H9 (cell line): Measurements from ENCODE around the gene OLA1. TPM values are rescaled to one million over a fixed set of nuclear protein-coding genes. Genes with fewer than 3 reads are reported as not detected.

Experiments
- DNase-seq: peaks from one replicate; pipeline ENCODE4 v3.0.0-alpha.2; 2017
- H2AFZ ChIP-seq: one replicate; pipeline ENCODE4 v1.6.1; 2013; ENCODE audit warnings: mild to moderate bottlenecking, low read length, control low read depth, moderate library complexity
- H2AK5ac ChIP-seq: 2 replicates; pipeline ENCODE4 v1.6.1; 2013; ENCODE audit warnings: low read length, control low read depth, mixed read lengths; ENCODE audit not compliant: insufficient read length
- H2BK120ac ChIP-seq: one replicate; pipeline ENCODE4 v1.6.1; 2013; ENCODE audit warnings: low read depth, mild to moderate bottlenecking, low read length, control low read depth, inconsistent platforms; ENCODE audit not compliant: poor library complexity, severe bottlenecking
- H2BK12ac ChIP-seq: 2 replicates; pipeline ENCODE4 v1.6.1; 2013; ENCODE audit warnings: low read length, control low read depth, mixed read lengths, low read depth; ENCODE audit not compliant: insufficient read length
- H2BK15ac ChIP-seq: 2 replicates; pipeline ENCODE4 v1.6.1; 2013; ENCODE audit warnings: low read depth, low read length, control low read depth
- H2BK20ac ChIP-seq: one replicate; pipeline ENCODE4 v1.6.1; 2013; ENCODE audit warnings: low read depth, mild to moderate bottlenecking, low read length, control low read depth, inconsistent platforms; ENCODE audit not compliant: poor library complexity, severe bottlenecking
- H2BK5ac ChIP-seq: 2 replicates; pipeline ENCODE4 v1.6.1; 2013; ENCODE audit warnings: low read length, control low read depth, mixed read lengths; ENCODE audit not compliant: insufficient read length
- H3K14ac ChIP-seq: 2 replicates; pipeline ENCODE4 v1.6.1; 2013; ENCODE audit warnings: low read length, control low read depth; ENCODE audit not compliant: insufficient read depth
- H3K18ac ChIP-seq: 2 replicates; pipeline ENCODE4 v1.6.1; 2013; ENCODE audit warnings: low read depth, mild to moderate bottlenecking, mixed read lengths, low read length, control low read depth; ENCODE audit not compliant: insufficient read length
- H3K23ac ChIP-seq: 2 replicates; pipeline ENCODE4 v1.6.1; 2013; ENCODE audit warnings: low read length, control low read depth, mixed read lengths, low read depth; ENCODE audit not compliant: insufficient read length
- H3K23me2 ChIP-seq: 2 replicates; pipeline ENCODE4 v1.6.1; 2013; ENCODE audit warnings: low read depth, mild to moderate bottlenecking, mixed read lengths, low read length, control low read depth; ENCODE audit not compliant: insufficient read length, poor library complexity, severe bottlenecking
- H3K27ac ChIP-seq: 2 replicates; pipeline ENCODE4 v1.5.1; 2013; ENCODE audit warnings: low read length, control low read depth, mixed read lengths, low read depth; ENCODE audit not compliant: insufficient read length
- H3K27me3 ChIP-seq: 2 replicates; pipeline ENCODE4 v1.6.1; 2013; ENCODE audit warnings: low read length, control low read depth, inconsistent platforms; ENCODE audit not compliant: insufficient read depth
- H3K4ac ChIP-seq: 2 replicates; pipeline ENCODE4 v1.6.1; 2013; ENCODE audit warnings: low read depth, mild to moderate bottlenecking, control low read depth, inconsistent platforms, low read length, moderate library complexity
- H3K4me1 ChIP-seq: 2 replicates; pipeline ENCODE4 v1.6.1; 2013; ENCODE audit warnings: low read length, control low read depth, inconsistent platforms; ENCODE audit not compliant: insufficient read depth
- H3K4me2 ChIP-seq: 2 replicates; pipeline ENCODE4 v1.6.1; 2013; ENCODE audit warnings: low read length, control low read depth, mixed read lengths; ENCODE audit not compliant: insufficient read length, insufficient read depth
- H3K56ac ChIP-seq: 2 replicates; pipeline ENCODE4 v1.6.1; 2013; ENCODE audit warnings: low read depth, mild to moderate bottlenecking, mixed read lengths, low read length, control low read depth; ENCODE audit not compliant: insufficient read length
- H3K79me1 ChIP-seq: 2 replicates; pipeline ENCODE4 v1.6.1; 2013; ENCODE audit warnings: low read depth, mild to moderate bottlenecking, moderate library complexity, low read length, control low read depth, inconsistent platforms; ENCODE audit not compliant: insufficient read depth, poor library complexity, severe bottlenecking
- H3K79me2 ChIP-seq: 2 replicates; pipeline ENCODE4 v1.6.1; 2013; ENCODE audit warnings: low read length, control low read depth, inconsistent platforms; ENCODE audit not compliant: insufficient read depth
- H3K9ac ChIP-seq: 2 replicates; pipeline ENCODE4 v1.6.1; 2013; ENCODE audit warnings: low read length, control low read depth, mixed read lengths; ENCODE audit not compliant: insufficient read length; ENCODE audit errors: extremely low read depth
- H3K9me3 ChIP-seq: one replicate; pipeline ENCODE4 v1.6.1; 2013; ENCODE audit warnings: low read depth, low read length, inconsistent platforms; ENCODE audit not compliant: control insufficient read depth
- H3T11ph ChIP-seq: one replicate; pipeline ENCODE4 v1.6.1; 2013; ENCODE audit warnings: mild to moderate bottlenecking, low read length, control low read depth, inconsistent platforms
- H4K20me1 ChIP-seq: one replicate; pipeline ENCODE4 v1.6.1; 2013; ENCODE audit not compliant: control insufficient read depth, insufficient read length, insufficient read depth
- H4K5ac ChIP-seq: 2 replicates; pipeline ENCODE4 v1.6.1; 2013; ENCODE audit warnings: low read depth, mild to moderate bottlenecking, mixed read lengths, low read length, control low read depth; ENCODE audit not compliant: insufficient read length
- H4K8ac ChIP-seq: replicated peaks from 2 replicates; pipeline ENCODE4 v1.6.1; 2013; ENCODE audit warnings: low read length, control low read depth, mixed read lengths, low read depth; ENCODE audit not compliant: insufficient read length
- H4K91ac ChIP-seq: 2 replicates; pipeline ENCODE4 v1.6.1; 2013; ENCODE audit warnings: low read depth, mild to moderate bottlenecking, moderate library complexity, mixed read lengths, low read length, control low read depth; ENCODE audit not compliant: insufficient read length
- H3K27ac Mint-ChIP-seq, 3 experiments: 2 replicates in 2 of 3; 3 replicates in 1 of 3; pipeline ENCODE4 v1.8.0; 2020 to 2021; ENCODE audit warnings: mixed read lengths in 3 of 3, mild to moderate bottlenecking in 1 of 3, moderate library complexity in 1 of 3
- H3K27me3 Mint-ChIP-seq: 2 replicates; pipeline ENCODE4 v1.8.0; 2021; ENCODE audit warnings: low read depth, mild to moderate bottlenecking, moderate library complexity, mixed read lengths
- H3K36me3 Mint-ChIP-seq, 3 experiments: 2 replicates in 2 of 3; 3 replicates in 1 of 3; pipeline ENCODE4 v1.8.0; 2020 to 2021; ENCODE audit warnings: low read depth in 3 of 3, mixed read lengths in 3 of 3; ENCODE audit not compliant: insufficient read depth in 1 of 3
- H3K4me1 Mint-ChIP-seq, 2 experiments: 2 replicates each; pipeline ENCODE4 v1.8.0; 2020; ENCODE audit warnings: mixed read lengths in 2 of 2
- H3K4me3 Mint-ChIP-seq, 2 experiments: 2 replicates in 1 of 2; 3 replicates in 1 of 2; pipeline ENCODE4 v1.8.0; 2020 to 2021; ENCODE audit warnings: mild to moderate bottlenecking in 2 of 2, mixed read lengths in 2 of 2, moderate library complexity in 1 of 2
- H3K9me3 Mint-ChIP-seq, 2 experiments: 2 replicates in 1 of 2; 3 replicates in 1 of 2; pipeline ENCODE4 v1.8.0; 2020; ENCODE audit warnings: mild to moderate bottlenecking in 2 of 2, mixed read lengths in 2 of 2, moderate library complexity in 1 of 2
- WGBS: extraction: QIAGEN DNeasy Blood & Tissue Kit; methylation state at CpG from one replicate; pipeline ENCODE4 v1.1.7; 2013; ENCODE audit warnings: missing lambda C conversion rate, low lambda C conversion rate, mixed read lengths; ENCODE audit not compliant: insufficient read length; ENCODE audit errors: extremely low coverage; 5-methylcytosine and 5-hydroxymethylcytosine counted together
- total RNA-seq: library from RNA; stranded (reverse); gene quantifications from 2 replicates; pipeline ENCODE4 v1.2.1, GENCODE V29; 2021
- TF ChIP-seq, protein P1 (sequence below): fragments of 200-600 bp; sonication (generic); conservative IDR thresholded peaks from 3 replicates; pipeline ENCODE4 v1.8.0; 2021; ENCODE audit warnings: antibody characterized with exemption, mild to moderate bottlenecking

The OLA1 gene
- total RNA-seq, 1 experiment from 2014 or later, result 133 TPM

DNA sequence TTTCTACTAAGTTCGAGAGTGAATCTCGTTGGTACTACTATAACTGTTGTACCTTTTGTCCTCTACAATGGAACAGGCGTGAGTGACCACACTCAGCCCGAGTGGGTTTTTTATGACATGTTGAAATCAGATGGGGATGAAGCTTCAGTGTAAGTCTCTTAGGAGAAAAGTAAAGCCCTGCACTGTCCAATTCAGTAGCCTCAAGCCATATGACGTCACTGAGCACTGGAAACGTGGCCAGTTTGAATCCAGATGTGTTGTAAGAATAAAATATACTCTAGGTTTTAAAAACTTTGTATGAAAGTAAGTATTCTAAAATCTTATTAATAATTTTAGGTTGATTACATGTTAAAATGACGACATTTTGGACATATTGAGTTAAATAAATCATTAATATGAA lies 181.5 kb downstream of the OLA1 start:
- H3K4me1 ChIP-seq, result no peaks in the 10 kb centered on the region
- H4K91ac ChIP-seq, result no peak overlapping the region
- H3K79me2 ChIP-seq, result no peaks in the 10 kb centered on the region
- H3K9ac ChIP-seq, result no peak overlapping the region
- no peaks in the 10 kb centered on the region for H3K27me3 ChIP-seq
- peaks cover 0 to 3% of the 10 kb centered on the region in 2 experiments; a peak in 1 of 5 replicates for H3K9me3 Mint-ChIP-seq
- no peak overlapping the region for H3K56ac ChIP-seq
- H2BK20ac ChIP-seq, result no peak overlapping the region
- peaks cover 24 to 28% of the 10 kb centered on the region in 2 experiments for H3K4me1 Mint-ChIP-seq
- no peak overlapping the region for H3K4me2 ChIP-seq
- no peak overlapping the region for H3K27ac ChIP-seq
- DNase-seq, result no peak
- H3K79me1 ChIP-seq, result no peaks in the 10 kb centered on the region
- no peak overlapping the region for H3K4me3 Mint-ChIP-seq
- no peak overlapping the region for H3K23ac ChIP-seq
- no peaks in the 10 kb centered on the region for H3K23me2 ChIP-seq
- no peak overlapping the region for H3K27ac Mint-ChIP-seq
- no peak overlapping the region for H2AK5ac ChIP-seq
- no CpG with 5 or more reads among the region's 7 CpGs for WGBS
- no peak overlapping the region for H4K5ac ChIP-seq
- no peaks in the 10 kb centered on the region for H4K20me1 ChIP-seq
- H3K14ac ChIP-seq, result no peak overlapping the region
- H3K9me3 ChIP-seq, result no peaks in the 10 kb centered on the region
- no peak overlapping the region for H2BK120ac ChIP-seq
- H2AFZ ChIP-seq, result no peak overlapping the region
- H3K27me3 Mint-ChIP-seq, result peaks cover 5% of the 10 kb centered on the region
- no peaks in the 10 kb centered on the region; a peak in 1 of 7 replicates for H3K36me3 Mint-ChIP-seq
- H4K8ac ChIP-seq, result no peak overlapping the region
- no peak overlapping the region for H2BK15ac ChIP-seq
- no peak overlapping the region for H2BK12ac ChIP-seq
- H3K4ac ChIP-seq, result no peak overlapping the region
- no peak overlapping the region for H2BK5ac ChIP-seq
- H3K18ac ChIP-seq, result no peak overlapping the region
- H3T11ph ChIP-seq, result no peak overlapping the region
- TF ChIP-seq, protein P1, sequence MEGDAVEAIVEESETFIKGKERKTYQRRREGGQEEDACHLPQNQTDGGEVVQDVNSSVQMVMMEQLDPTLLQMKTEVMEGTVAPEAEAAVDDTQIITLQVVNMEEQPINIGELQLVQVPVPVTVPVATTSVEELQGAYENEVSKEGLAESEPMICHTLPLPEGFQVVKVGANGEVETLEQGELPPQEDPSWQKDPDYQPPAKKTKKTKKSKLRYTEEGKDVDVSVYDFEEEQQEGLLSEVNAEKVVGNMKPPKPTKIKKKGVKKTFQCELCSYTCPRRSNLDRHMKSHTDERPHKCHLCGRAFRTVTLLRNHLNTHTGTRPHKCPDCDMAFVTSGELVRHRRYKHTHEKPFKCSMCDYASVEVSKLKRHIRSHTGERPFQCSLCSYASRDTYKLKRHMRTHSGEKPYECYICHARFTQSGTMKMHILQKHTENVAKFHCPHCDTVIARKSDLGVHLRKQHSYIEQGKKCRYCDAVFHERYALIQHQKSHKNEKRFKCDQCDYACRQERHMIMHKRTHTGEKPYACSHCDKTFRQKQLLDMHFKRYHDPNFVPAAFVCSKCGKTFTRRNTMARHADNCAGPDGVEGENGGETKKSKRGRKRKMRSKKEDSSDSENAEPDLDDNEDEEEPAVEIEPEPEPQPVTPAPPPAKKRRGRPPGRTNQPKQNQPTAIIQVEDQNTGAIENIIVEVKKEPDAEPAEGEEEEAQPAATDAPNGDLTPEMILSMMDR, result no peak
